Placental pericyte (primary cell): ENCODE results near the gene SUCLG2. TPM values are rescaled to one million over a fixed set of nuclear protein-coding genes. Genes with fewer than 3 reads are reported as not detected.

Experiments used
- total RNA-seq: library from RNA; depleted of rRNA; stranded (reverse); fragments of >200 nt; gene quantifications from 2 replicates; pipeline ENCODE4 v1.2.3, GENCODE V29; 2012

Gene SUCLG2, protein sequence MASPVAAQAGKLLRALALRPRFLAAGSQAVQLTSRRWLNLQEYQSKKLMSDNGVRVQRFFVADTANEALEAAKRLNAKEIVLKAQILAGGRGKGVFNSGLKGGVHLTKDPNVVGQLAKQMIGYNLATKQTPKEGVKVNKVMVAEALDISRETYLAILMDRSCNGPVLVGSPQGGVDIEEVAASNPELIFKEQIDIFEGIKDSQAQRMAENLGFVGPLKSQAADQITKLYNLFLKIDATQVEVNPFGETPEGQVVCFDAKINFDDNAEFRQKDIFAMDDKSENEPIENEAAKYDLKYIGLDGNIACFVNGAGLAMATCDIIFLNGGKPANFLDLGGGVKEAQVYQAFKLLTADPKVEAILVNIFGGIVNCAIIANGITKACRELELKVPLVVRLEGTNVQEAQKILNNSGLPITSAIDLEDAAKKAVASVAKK
- 31.3 and 66.1 TPM in 2 replicates for total RNA-seq

DNA sequence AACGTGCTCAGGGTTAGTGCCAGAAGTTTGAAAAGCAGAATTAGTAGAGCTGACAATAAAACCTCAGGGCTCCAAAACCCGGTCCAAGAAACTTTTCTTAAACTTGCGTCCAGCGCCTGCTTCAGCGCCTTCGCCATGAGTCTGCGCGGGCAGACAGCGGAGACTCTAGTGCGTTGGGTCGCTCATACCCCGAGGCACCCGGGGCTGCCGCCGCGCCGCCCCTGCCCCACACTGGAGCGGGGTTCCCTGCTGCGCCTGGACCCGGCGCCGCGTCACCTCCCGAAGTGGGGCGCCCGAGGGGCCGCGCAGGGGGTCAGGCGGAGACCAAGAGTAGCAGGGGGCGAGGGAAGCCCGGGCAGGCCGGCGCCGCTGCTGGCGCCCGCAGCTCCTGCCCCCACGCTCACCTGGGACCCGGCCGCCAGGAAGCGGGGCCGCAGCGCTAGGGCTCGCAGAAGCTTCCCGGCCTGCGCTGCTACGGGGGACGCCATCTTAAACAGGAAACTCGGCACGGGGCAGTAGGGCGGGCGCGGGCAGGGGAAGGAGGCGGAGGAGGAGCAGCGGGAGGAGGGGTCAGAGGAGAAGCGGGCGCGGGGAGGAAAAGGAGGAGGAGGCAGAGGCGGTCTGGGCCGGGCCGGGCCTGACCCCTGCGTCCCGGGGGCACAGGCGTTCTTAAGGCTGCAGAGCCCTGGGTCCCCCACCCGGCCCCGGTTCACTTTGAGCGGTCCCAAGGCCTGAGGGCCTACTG lies at the start of gene SUCLG2:
Gene SUCLG2 (minus strand): TSS at position 514 of the 745 bp plus-strand sequence. CDS start 26 bp downstream, at position 488.

